Lower leg skin (tissue), 4 donors: ENCODE measurements around the gene HACL1. TPM values are rescaled to one million over a fixed set of nuclear protein-coding genes. Genes with fewer than 3 reads are reported as not detected.
A peak's percentile ranks its signal among the peaks of the same experiment; 100 is the strongest.
"Not testable (repeated sequence)": the region's sequence is repeated elsewhere in the genome, so short reads cannot be mapped to it uniquely, and the experiment has no call there.

ENCODE experiments used
- DNase-seq, 2 donors: peaks; one replicate each; pipeline ENCODE4 v3.0.0-alpha.2; 2019; ENCODE audit warnings: low spot score in 2 of 2
- H3K4me3 ChIP-seq: fragments of 200-600 bp; sonication (generic); 2 replicates; pipeline ENCODE4 v1.5.1; 2017; ENCODE audit warnings: mild to moderate bottlenecking, low read depth; ENCODE audit not compliant: poor library complexity, severe bottlenecking
- CTCF ChIP-seq, 3 donors: fragments of 450-650 bp; IDR thresholded peaks; one replicate each; pipeline ENCODE4 v1.5.1; 2016; ENCODE audit warnings: antibody characterized with exemption in 3 of 3, mild to moderate bottlenecking in 3 of 3, moderate library complexity in 2 of 3
- POLR2A ChIP-seq, 2 donors: fragments of 450-650 bp; IDR thresholded peaks; one replicate each; pipeline ENCODE4 v1.6.1; 2016 to 2017; ENCODE audit warnings: antibody characterized with exemption in 2 of 2, mild to moderate bottlenecking in 1 of 2, moderate library complexity in 1 of 2
- WGBS, 2 donors: methylation state at CpG; one replicate each; pipeline ENCODE4 v1.1.5; 2018; 5-methylcytosine and 5-hydroxymethylcytosine counted together
- intact Hi-C: fragments of 100-400 bp; cut with DNase I; formaldehyde crosslinking; loops from one replicate; pipeline ENCODE4 v1.15.0; 2023; ENCODE audit warnings: low total_unique reads
- total RNA-seq, 4 donors: library from RNA; depleted of rRNA; stranded (reverse); fragments of >200 nt; gene quantifications; one replicate each; pipeline ENCODE4 v1.1.0, GENCODE V29; 2016

The HACL1 gene
- total RNA-seq, 4 donors from 2014 or later: 13.6 to 20.4 (median 18.2) TPM

- no peak overlapping the region for H3K4me3 ChIP-seq
- intact Hi-C loops: no loop called here
- no peak for TF ChIP-seq POLR2A (IDR thresholded peaks at IDR 0.05)
- no peak for TF ChIP-seq CTCF (IDR thresholded peaks at IDR 0.05)
- 90 to 93% methylated on average over 4 of the region's 4 CpGs for WGBS, 2 donors
- peak in 1 of 2 donors; percentile 33 for DNase-seq
Observed at GRCh38 chr3:15610082-15610759, 8.9 kb upstream of the HACL1 start.

GRCh38 chr3:15606434-15606891 lies 5.1 kb upstream of the HACL1 start:
- TF ChIP-seq CTCF (IDR thresholded peaks at IDR 0.05): no peak
- no peak for TF ChIP-seq POLR2A (IDR thresholded peaks at IDR 0.05)
- 78 to 82% methylated on average over 2 of the region's 2 CpGs for WGBS, 2 donors
- H3K4me3 ChIP-seq: no peak overlapping the region
- no peak for DNase-seq
- intact Hi-C loops: no loop called here

- WGBS, 2 donors: 82 to 89% methylated on average over 1 of the region's 1 CpG
- intact Hi-C loops, H3K4me3 ChIP-seq, DNase-seq: not testable (repeated sequence)
Observed at GRCh38 chr3:15604584-15604983, 3.2 kb upstream of the HACL1 start.

- DNase-seq, intact Hi-C loops, H3K4me3 ChIP-seq: not testable (repeated sequence)
- 90 to 96% methylated on average over 3 of the region's 3 CpGs for WGBS, 2 donors
Observed at GRCh38 chr3:15602816-15603215, 1.4 kb upstream of the HACL1 start.

- H3K4me3 ChIP-seq: peak overlapping the region; percentile 86
- intact Hi-C loops: no loop called here
- TF ChIP-seq CTCF (IDR thresholded peaks at IDR 0.05): no peak
- no peak for TF ChIP-seq POLR2A (IDR thresholded peaks at IDR 0.05)
- no peak for DNase-seq
- WGBS, 2 donors: 1% methylated on average over 9 of the region's 9 CpGs
Observed at GRCh38 chr3:15602146-15602536, 772 bp upstream of the HACL1 start.

GRCh38 chr3:15601046-15601398 lies 347 bp downstream of the HACL1 start:
- H3K4me3 ChIP-seq: peak overlapping the region; percentile 86

More at GRCh38 chr3:15601046-15601398, 347 bp downstream of the HACL1 start:
- TF ChIP-seq CTCF (IDR thresholded peaks at IDR 0.05): no peak
- TF ChIP-seq POLR2A (IDR thresholded peaks at IDR 0.05): no peak
- DNase-seq: no peak
- intact Hi-C loops: no loop called here
- 1% methylated on average over 19 of the region's 19 CpGs for WGBS, 2 donors
